GM18909 (cell line): Measurements from ENCODE around the gene USP4.
"Not testable (repeated sequence)": the region's sequence is repeated elsewhere in the genome, so short reads cannot be mapped to it uniquely, and the experiment has no call there.

Experiments
- ATAC-seq: cut with Tn5 transposase; IDR thresholded peaks from one replicate; pipeline ENCODE4 v1.9.1; 2021; ENCODE audit warnings: mild to moderate bottlenecking; ENCODE audit not compliant: unreplicated experiment, poor library complexity

Gene USP4, protein sequence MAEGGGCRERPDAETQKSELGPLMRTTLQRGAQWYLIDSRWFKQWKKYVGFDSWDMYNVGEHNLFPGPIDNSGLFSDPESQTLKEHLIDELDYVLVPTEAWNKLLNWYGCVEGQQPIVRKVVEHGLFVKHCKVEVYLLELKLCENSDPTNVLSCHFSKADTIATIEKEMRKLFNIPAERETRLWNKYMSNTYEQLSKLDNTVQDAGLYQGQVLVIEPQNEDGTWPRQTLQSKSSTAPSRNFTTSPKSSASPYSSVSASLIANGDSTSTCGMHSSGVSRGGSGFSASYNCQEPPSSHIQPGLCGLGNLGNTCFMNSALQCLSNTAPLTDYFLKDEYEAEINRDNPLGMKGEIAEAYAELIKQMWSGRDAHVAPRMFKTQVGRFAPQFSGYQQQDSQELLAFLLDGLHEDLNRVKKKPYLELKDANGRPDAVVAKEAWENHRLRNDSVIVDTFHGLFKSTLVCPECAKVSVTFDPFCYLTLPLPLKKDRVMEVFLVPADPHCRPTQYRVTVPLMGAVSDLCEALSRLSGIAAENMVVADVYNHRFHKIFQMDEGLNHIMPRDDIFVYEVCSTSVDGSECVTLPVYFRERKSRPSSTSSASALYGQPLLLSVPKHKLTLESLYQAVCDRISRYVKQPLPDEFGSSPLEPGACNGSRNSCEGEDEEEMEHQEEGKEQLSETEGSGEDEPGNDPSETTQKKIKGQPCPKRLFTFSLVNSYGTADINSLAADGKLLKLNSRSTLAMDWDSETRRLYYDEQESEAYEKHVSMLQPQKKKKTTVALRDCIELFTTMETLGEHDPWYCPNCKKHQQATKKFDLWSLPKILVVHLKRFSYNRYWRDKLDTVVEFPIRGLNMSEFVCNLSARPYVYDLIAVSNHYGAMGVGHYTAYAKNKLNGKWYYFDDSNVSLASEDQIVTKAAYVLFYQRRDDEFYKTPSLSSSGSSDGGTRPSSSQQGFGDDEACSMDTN

GRCh38 chr3:49339941-49340800, at the start of gene USP4:
USP4 (minus strand) TSS chr3:49340053; CDS start chr3:49340024, 29 bp downstream.
- peak; percentile 88 for ATAC-seq

DNA sequence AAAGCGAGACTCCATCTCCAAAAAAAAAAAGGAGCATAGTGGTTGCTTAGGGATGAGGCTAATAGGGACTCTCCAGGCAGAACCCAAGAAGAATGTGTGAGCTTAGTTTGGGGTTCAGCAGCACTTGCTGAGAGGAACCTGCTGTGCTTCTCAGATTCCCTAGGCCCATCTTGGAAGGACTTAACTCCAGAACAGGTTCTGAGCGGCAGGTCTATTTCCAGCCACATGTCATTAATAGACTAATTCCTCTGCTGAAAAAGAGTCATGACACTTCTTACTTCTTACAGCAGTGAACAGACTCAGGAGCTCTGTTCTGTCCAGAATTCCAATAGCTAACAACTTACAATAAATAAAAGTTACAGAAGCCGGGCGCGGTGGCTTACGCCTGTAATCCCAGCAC, 49.4 kb upstream of the USP4 start:
- no peak for ATAC-seq

DNA sequence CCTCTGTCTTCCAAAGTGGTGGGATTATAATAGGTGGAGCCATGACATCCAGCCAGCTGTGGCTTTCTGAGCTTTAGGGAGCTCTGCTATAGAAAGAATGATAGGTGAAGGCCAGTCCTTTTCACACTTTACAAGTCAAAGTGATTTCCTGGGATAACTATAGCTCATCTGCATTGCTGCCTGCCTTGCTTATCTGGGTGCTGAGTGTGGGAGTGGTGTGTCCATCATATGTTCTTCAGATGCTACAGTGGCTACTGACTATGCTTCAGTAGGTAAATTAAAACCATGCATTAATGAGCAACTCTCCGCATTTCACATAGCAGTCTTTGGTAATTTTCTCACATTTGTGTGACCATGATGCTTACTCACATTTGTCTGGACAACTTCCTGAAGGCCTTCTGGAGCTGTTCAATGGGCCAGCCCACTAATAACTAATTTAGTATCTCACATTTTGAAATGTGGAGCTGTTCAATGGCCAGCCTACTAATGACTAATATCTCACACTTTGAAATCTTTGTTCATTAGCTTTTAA, 48.5 kb upstream of the USP4 start:
- no peak for ATAC-seq

- no peak for ATAC-seq
Observed at GRCh38 chr3:49387721-49388120, 47.9 kb upstream of the USP4 start.

- ATAC-seq = no peak
Observed at GRCh38 chr3:49386056-49386756, 46.4 kb upstream of the USP4 start.

DNA sequence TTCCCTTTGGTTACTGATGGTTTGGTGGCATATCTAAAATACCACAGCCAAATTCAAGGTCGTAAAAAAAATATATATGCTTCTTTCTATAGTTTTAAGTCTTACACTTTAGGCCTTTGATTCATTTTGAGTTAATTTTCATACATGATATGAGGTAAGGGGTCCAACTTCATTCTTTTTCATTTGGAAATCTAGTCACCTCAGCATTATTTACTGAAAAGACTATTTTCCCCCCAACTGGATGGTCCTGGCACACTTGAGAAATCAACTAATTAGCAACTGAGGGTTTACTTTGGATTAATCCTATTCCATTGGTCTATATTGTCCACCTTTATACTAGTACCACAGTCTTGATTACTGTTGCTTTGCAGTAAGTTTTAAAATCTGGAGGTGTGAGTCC, 45.8 kb upstream of the USP4 start:
- ATAC-seq = no peak

DNA sequence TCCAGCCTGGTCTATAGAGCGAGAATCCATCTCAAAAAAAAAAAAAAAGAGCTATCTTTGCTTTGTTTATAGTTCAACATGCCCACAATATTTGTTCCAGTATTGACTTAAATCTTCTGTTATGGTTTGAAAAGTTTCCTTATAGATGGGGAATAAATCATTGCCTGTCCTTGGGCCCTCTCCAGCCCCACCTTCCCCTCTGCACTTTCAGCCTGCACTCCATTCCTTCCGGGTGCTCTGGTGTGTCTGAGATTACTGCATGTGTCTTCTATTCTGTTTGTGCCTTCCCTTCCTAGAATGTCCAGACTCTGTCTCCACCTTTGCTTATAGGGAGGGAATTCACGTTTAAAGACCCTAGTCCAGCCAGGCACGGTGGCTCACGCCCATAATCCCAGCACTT, 43.5 kb upstream of the USP4 start:
- ATAC-seq = no peak

DNA sequence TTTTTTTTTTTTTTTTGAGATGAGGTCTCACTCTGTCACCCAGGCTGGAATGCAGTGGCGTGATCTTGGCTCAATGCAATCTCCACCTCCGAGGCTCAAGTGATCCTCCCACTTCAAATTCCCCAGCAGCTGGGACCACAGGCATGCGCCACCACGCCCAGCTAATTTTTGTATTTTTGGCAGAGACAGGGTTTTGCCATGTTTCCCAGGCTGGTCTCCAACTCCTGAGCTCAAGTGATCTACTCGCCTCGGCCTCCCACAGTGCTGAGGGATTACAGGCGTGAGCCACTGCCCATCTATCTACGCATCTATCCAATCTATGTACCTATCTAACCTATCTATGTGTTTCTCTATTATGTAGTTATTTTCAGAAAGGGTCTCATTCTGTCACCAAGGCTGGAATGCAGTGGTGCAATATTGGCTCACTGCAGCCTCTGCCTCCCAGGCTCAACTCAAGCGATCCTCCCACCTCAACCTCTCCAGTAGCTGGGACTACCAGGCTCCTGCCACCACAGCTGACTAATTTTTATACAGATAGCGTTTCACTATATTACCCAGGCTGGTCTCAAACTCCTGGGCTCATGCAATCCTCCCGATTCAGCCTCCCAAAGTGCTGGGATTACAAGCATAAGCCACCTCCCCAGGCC, 38.5 kb upstream of the USP4 start:
- ATAC-seq = no peak

- ATAC-seq = no peak
Observed at GRCh38 chr3:49377483-49377882, 37.6 kb upstream of the USP4 start.

- no peak for ATAC-seq
Observed at GRCh38 chr3:49371946-49372345, 32.1 kb upstream of the USP4 start.

DNA sequence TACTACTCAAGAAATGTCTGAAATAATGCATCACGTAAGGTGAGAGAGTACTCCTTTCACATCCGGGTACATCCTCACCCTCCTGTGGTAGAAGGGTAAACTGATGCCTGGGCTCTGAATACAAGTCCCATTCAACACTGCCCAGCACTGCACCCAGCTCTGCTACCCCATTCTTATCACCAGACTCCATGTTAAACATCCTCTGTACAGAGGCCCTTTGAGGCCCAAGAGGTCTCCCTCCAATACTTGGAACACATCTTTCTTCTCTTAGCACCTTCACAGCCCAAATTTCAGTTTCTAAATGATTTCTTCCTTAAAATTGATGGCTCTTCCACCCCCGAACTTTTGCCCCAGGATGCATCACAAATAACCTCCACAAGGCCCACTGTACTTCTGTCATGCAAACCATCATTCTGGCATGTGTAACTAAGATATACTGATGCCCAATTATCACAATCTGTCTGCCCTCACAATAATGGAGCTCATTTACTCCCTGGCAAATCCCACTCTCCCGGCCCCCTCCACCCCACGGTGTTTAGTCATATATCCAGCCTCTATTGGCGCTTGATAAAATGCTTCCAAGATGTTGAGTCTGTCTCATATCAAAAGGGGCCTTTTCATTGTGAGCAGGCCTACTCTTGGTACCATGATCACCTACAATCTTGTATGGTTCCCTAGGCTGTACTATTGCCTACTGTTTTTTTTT, 30.9 kb upstream of the USP4 start:
- no peak for ATAC-seq

- no peak for ATAC-seq
Observed at GRCh38 chr3:49362561-49362960, 22.7 kb upstream of the USP4 start.

GRCh38 chr3:49359623-49360022, 19.8 kb upstream of the USP4 start:
- ATAC-seq = no peak

DNA sequence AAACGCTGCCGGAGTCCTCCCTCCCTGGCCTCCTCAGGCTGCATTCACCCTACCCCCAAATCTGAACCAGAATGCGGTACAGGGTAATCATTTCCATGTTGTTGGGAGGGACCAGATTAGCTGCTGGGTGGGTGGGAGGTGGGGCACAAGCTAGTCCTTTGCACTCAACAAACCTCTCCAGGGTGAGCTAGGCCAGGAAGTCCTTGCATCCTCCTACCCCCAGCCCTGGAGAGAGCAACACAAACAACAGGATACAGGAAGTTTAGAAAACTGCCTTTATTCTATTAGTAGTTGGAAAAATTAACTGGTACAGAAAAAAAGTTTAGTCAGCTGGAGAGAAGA, 19.0 kb upstream of the USP4 start:
- ATAC-seq = no peak

- peak; percentile 85 for ATAC-seq
Observed at GRCh38 chr3:49358217-49358883, 18.5 kb upstream of the USP4 start, which contains the start of gene GPX1. GPX1 (minus strand) TSS chr3:49358353; CDS start chr3:49358278, 75 bp downstream.

DNA sequence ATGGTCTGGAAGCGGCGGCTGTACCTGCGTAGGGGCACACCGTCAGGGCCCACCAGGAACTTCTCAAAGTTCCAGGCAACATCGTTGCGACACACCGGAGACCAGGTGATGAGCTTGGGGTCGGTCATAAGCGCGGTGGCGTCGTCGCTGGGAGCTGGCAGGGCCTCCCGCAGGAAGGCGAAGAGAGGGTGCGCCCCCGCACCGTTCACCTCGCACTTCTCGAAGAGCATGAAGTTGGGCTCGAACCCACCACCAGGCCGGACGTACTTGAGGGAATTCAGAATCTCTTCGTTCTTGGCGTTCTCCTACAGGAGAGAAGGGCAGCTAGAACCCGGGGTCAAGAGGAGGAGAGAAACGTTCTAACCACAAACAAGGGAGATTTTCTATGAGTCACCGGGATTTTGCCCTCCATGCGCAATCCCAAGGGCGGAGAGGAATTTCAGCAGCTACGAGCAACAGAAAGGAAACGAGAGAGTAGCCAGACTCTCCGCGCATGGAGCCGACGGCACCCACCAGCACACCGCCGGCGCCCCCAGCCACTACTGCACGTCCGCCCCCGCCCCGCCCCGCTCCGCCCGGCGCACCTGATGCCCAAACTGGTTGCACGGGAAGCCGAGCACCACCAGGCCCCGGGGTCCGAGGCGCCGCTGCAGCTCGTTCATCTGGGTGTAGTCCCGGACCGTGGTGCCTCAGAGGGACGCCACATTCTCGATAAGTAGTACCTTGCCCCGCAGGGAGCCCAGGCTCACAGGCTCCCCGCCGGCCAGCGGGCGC, 17.8 kb upstream of the USP4 start:
- peak; percentile 27 for ATAC-seq

GRCh38 chr3:49357095-49357442, 17.2 kb upstream of the USP4 start:
- ATAC-seq = not testable (repeated sequence)
